PC-9 (cell line): ENCODE measurements around the gene B3GNT2.

ENCODE experiments used
- CTCF ChIP-seq: fragments of 200-600 bp; sonication (generic); conservative IDR thresholded peaks from 2 replicates; pipeline ENCODE4 v1.6.1; 2017; ENCODE audit warnings: mixed run types, antibody characterized with exemption, mild to moderate bottlenecking, moderate library complexity
- EZH2 ChIP-seq: fragments of 200-600 bp; sonication (generic); IDR thresholded peaks from 2 replicates; pipeline ENCODE4 v1.8.0; 2017; ENCODE audit warnings: antibody characterized with exemption, low read depth

GRCh38 chr2:62158444-62159121 lies 37.3 kb upstream of the B3GNT2 start:
- TF ChIP-seq EZH2, result no peak
- TF ChIP-seq CTCF, result no peak
